Hepatocyte (in vitro differentiated cells): Measurements from ENCODE around the gene TMPRSS3.

Experiments used
- EZH2 ChIP-seq: fragments of 200-600 bp; sonication (generic); IDR thresholded peaks from 2 replicates; pipeline ENCODE4 v1.6.1; 2016; ENCODE audit warnings: antibody characterized with exemption, mild to moderate bottlenecking, borderline replicate concordance
- EZH2phosphoT487 ChIP-seq: fragments of 200-600 bp; sonication (generic); IDR thresholded peaks from one replicate; pipeline ENCODE4 v1.6.1; 2018; ENCODE audit warnings: antibody characterized with exemption, mild to moderate bottlenecking, low read depth, moderate library complexity; ENCODE audit not compliant: unreplicated experiment, severe bottlenecking
- TF ChIP-seq, protein P1 (sequence below): fragments of 200-600 bp; sonication (generic); IDR thresholded peaks from 2 replicates; pipeline ENCODE4 v1.5.1; 2016; ENCODE audit warnings: antibody characterized with exemption, mild to moderate bottlenecking; ENCODE audit not compliant: poor library complexity

DNA sequence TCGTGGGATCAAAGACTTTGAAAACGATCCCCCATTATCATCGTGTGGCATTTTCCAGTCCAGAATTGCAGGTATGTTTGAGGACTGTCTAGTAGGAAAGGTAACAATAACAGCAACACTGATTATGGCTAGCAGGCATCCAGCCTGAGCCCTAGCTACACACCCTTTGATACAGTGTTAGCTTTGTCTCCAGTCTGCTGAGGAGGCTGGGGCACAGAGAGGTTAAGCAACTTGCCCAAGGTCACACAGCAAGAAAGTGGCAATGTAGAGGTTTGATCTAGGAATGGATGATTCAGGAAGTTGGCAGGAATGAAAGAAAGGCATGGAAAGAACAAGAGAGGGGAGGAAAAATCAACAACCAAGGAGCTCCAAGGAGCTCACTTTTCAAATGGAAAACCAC is 39.0 kb upstream of the TMPRSS3 start:
- TF ChIP-seq, protein P1, sequence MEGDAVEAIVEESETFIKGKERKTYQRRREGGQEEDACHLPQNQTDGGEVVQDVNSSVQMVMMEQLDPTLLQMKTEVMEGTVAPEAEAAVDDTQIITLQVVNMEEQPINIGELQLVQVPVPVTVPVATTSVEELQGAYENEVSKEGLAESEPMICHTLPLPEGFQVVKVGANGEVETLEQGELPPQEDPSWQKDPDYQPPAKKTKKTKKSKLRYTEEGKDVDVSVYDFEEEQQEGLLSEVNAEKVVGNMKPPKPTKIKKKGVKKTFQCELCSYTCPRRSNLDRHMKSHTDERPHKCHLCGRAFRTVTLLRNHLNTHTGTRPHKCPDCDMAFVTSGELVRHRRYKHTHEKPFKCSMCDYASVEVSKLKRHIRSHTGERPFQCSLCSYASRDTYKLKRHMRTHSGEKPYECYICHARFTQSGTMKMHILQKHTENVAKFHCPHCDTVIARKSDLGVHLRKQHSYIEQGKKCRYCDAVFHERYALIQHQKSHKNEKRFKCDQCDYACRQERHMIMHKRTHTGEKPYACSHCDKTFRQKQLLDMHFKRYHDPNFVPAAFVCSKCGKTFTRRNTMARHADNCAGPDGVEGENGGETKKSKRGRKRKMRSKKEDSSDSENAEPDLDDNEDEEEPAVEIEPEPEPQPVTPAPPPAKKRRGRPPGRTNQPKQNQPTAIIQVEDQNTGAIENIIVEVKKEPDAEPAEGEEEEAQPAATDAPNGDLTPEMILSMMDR, result no peak
- no peak for TF ChIP-seq EZH2phosphoT487
- TF ChIP-seq EZH2, result no peak
